ENCODE results near the gene HK1.
"Not testable (repeated sequence)": the region's sequence is repeated elsewhere in the genome, so short reads cannot be mapped to it uniquely, and the experiment has no call there.

The HK1 gene

GRCh38 chr10:69254877-69255276 is 23.4 kb upstream of the HK1 start:
- DNase-seq (ENCODE audit: low read depth): no peak

- DNase-seq (ENCODE audit: low read depth): no peak
These were observed 18.6 kb upstream of the HK1 start for GRCh38 chr10:69259547-69260243.

- no peak for DNase-seq (ENCODE audit: low read depth)
These were observed 17.1 kb upstream of the HK1 start for GRCh38 chr10:69261184-69261583.

- DNase-seq (ENCODE audit: low read depth): no peak
These were observed 16.0 kb upstream of the HK1 start for GRCh38 chr10:69262292-69262751.

- DNase-seq (ENCODE audit: low read depth): no peak
These were observed 12.8 kb upstream of the HK1 start for GRCh38 chr10:69265521-69265920.

GRCh38 chr10:69268761-69269416 is 9.4 kb upstream of the HK1 start:
- DNase-seq (ENCODE audit: low read depth): no peak

GRCh38 chr10:69269761-69270160 is 8.5 kb upstream of the HK1 start:
- DNase-seq (ENCODE audit: low read depth): peak; percentile 6

- DNase-seq (ENCODE audit: low read depth): no peak
These were observed 7.3 kb upstream of the HK1 start for GRCh38 chr10:69270990-69271389.

GRCh38 chr10:69272624-69273023 is 5.7 kb upstream of the HK1 start:
- DNase-seq (ENCODE audit: low read depth): no peak

- no peak for DNase-seq (ENCODE audit: low read depth)
These were observed 2.9 kb upstream of the HK1 start for GRCh38 chr10:69275444-69275843.

GRCh38 chr10:69276503-69276902 is 1.8 kb upstream of the HK1 start:
- no peak for DNase-seq (ENCODE audit: low read depth)

GRCh38 chr10:69279110-69279509 is 814 bp downstream of the HK1 start:
- DNase-seq (ENCODE audit: low read depth): no peak

GRCh38 chr10:69281507-69282413 is 3.5 kb downstream of the HK1 start:
- no peak for DNase-seq (ENCODE audit: low read depth)

- DNase-seq (ENCODE audit: low read depth): not testable (repeated sequence)
These were observed 6.1 kb downstream of the HK1 start for GRCh38 chr10:69284402-69284801.

- no peak for DNase-seq (ENCODE audit: low read depth)
These were observed 7.4 kb downstream of the HK1 start for GRCh38 chr10:69285699-69286098.

- no peak for DNase-seq (ENCODE audit: low read depth)
These were observed 8.9 kb downstream of the HK1 start for GRCh38 chr10:69287181-69287580.

GRCh38 chr10:69290993-69291392 is 12.7 kb downstream of the HK1 start:
- DNase-seq (ENCODE audit: low read depth): no peak

- DNase-seq (ENCODE audit: low read depth): no peak
These were observed 14.2 kb downstream of the HK1 start for GRCh38 chr10:69292459-69292858.

GRCh38 chr10:69295027-69295636 is 16.8 kb downstream of the HK1 start:
- DNase-seq (ENCODE audit: low read depth): no peak

GRCh38 chr10:69303632-69304051 is 25.3 kb downstream of the HK1 start:
- peak; percentile 54 for DNase-seq (ENCODE audit: low read depth)

- DNase-seq (ENCODE audit: low read depth): no peak
These were observed 28.1 kb downstream of the HK1 start for GRCh38 chr10:69306421-69306820.

- no peak for DNase-seq (ENCODE audit: low read depth)
These were observed 29.1 kb downstream of the HK1 start for GRCh38 chr10:69307434-69307833.

All from stromal cell of bone marrow (primary cell).